GM12891 (cell line): ENCODE results near the gene MYO5B.

Source experiments
- POLR2A ChIP-seq: IDR thresholded peaks from 2 replicates; pipeline ENCODE4 v1.6.1; 2011; ENCODE audit warnings: low read depth, low read length, control low read depth
- POLR2AphosphoS5 ChIP-seq: IDR thresholded peaks from 2 replicates; pipeline ENCODE4 v1.6.1; 2011; ENCODE audit warnings: low read depth, low read length, control low read depth
- POU2F2 ChIP-seq: IDR thresholded peaks from 2 replicates; pipeline ENCODE4 v1.6.1; 2011; ENCODE audit warnings: low read depth, mild to moderate bottlenecking, control low read depth, low read length, moderate library complexity

DNA sequence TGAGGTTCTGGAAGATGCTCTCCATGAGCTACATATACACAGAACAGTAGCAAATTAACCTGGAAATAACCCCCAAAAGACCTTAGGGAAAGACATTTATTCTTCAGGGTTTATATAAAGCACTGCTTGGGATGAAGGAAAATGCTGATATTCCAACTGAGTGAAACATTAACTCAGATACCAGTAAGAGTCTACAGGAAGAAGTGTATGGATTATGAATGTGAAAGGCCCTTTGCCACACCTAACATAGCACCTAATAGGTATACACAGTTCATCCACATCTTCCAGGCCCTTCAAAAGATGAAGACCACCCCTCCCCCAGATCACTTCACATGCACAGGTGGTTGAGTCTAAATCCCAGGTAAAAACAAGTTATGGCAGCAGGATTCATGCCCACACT, 50.4 kb downstream of the MYO5B start:
- TF ChIP-seq POLR2A: no peak
- TF ChIP-seq POLR2AphosphoS5: no peak
- no peak for TF ChIP-seq POU2F2
